Mucosa of descending colon (tissue), 3 donors: ENCODE data around the gene CACNA2D2. TPM values are rescaled to one million over a fixed set of nuclear protein-coding genes. Genes with fewer than 3 reads are reported as not detected.

Experiments used
- ATAC-seq: fragments of 200-7000 bp; cut with Tn5 transposase; one replicate; pipeline ENCODE4 v1.9.1; 2020; ENCODE audit warnings: mild to moderate bottlenecking, moderate library complexity
- DNase-seq, 3 donors: peaks; one replicate each; pipeline ENCODE4 v3.0.0-alpha.2; 2020
- H3K36me3 ChIP-seq: fragments of 200-600 bp; one replicate; pipeline ENCODE4 v1.8.0; 2021; ENCODE audit warnings: low read depth, mild to moderate bottlenecking
- H3K4me1 ChIP-seq: fragments of 200-600 bp; one replicate; pipeline ENCODE4 v1.8.0; 2021; ENCODE audit warnings: low read depth, mild to moderate bottlenecking
- H3K4me3 ChIP-seq: fragments of 200-600 bp; one replicate; pipeline ENCODE4 v1.8.0; 2021; ENCODE audit warnings: mild to moderate bottlenecking
- H3K9me3 ChIP-seq: fragments of 200-600 bp; one replicate; pipeline ENCODE4 v1.8.0; 2021; ENCODE audit warnings: mild to moderate bottlenecking
- intact Hi-C, 2 donors: fragments of 100-400 bp; cut with DNase I in 1 of 2; cut with micrococcal nuclease in 1 of 2; formaldehyde crosslinking; loops; one replicate each; pipeline versions ENCODE4 v1.11.0 to v1.11.1; 2022; cut with DNase I, micrococcal nuclease
- total RNA-seq, 3 donors: library from RNA; stranded (reverse); fragmentation: NEBNext Ultra II Directional in 2 of 3; extraction: Animal tissue kit (Norgen Biotek cat#: 25700) in 2 of 3; gene quantifications; one replicate each; pipeline versions ENCODE4 v1.2.1 to v1.2.4, GENCODE V29; 2021 to 2023
- TF ChIP-seq, protein P1 (sequence below): fragments of 200-600 bp; IDR thresholded peaks from one replicate; pipeline ENCODE4 v1.8.0; 2022; ENCODE audit warnings: antibody characterized with exemption, mild to moderate bottlenecking
- donor health status: DM: no; HTN: no; CAD: no; lungs with moderate emphysema.
- donor health status: DM: no; HTN: no; CAD: no.
- donor health status: DM: no; HTN: yes; CAD: no.

CACNA2D2 gene
- total RNA-seq, 3 donors from 2014 or later: 1.5 to 4.9 (median 3.8) TPM

- intact Hi-C loops: no loop called here
- H3K4me3 ChIP-seq: no peak overlapping the region
- TF ChIP-seq, protein P1, sequence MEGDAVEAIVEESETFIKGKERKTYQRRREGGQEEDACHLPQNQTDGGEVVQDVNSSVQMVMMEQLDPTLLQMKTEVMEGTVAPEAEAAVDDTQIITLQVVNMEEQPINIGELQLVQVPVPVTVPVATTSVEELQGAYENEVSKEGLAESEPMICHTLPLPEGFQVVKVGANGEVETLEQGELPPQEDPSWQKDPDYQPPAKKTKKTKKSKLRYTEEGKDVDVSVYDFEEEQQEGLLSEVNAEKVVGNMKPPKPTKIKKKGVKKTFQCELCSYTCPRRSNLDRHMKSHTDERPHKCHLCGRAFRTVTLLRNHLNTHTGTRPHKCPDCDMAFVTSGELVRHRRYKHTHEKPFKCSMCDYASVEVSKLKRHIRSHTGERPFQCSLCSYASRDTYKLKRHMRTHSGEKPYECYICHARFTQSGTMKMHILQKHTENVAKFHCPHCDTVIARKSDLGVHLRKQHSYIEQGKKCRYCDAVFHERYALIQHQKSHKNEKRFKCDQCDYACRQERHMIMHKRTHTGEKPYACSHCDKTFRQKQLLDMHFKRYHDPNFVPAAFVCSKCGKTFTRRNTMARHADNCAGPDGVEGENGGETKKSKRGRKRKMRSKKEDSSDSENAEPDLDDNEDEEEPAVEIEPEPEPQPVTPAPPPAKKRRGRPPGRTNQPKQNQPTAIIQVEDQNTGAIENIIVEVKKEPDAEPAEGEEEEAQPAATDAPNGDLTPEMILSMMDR: no peak
- H3K4me1 ChIP-seq: no peaks in the 10 kb centered on the region
- no peak for DNase-seq
- no peaks in the 10 kb centered on the region for H3K36me3 ChIP-seq
- H3K9me3 ChIP-seq: no peaks in the 10 kb centered on the region
- peak; percentile 30 for ATAC-seq
Observed at GRCh38 chr3:50466177-50466576, 37.3 kb downstream of the CACNA2D2 start.

GRCh38 chr3:50464569-50464968, 38.9 kb downstream of the CACNA2D2 start:
- ATAC-seq: no peak

DNA sequence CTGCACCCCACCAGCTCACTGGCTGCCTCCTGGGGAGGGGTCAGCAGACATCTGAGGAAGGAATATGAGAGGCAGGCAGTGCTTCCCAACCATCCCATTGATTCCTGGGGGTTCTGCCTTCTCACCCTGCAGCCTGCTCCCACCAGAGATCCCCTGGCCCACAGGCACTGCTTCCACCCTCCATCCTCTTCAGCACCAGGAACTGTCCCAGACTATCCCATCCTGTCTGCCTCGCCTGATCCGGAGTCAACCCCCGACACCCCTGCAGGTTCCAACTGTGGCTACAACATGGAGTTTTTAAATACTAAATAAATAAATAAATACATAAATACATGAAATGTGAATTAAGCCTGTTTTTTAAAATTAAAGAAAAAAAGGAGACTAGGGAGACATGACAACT, 43.6 kb downstream of the CACNA2D2 start:
- no peaks in the 10 kb centered on the region for H3K4me1 ChIP-seq

More at GRCh38 chr3:50464569-50464968, 38.9 kb downstream of the CACNA2D2 start:
- Histone ChIP-seq H3K9me3 (no peaks in the 10 kb centered on the region), H3K4me1 (no peaks in the 10 kb centered on the region), H3K36me3 (no peaks in the 10 kb centered on the region), H3K4me3 (no peak overlapping the region)
- DNase-seq: no peak
- intact Hi-C loops: no loop called here
- TF ChIP-seq, protein P1: no peak

DNA sequence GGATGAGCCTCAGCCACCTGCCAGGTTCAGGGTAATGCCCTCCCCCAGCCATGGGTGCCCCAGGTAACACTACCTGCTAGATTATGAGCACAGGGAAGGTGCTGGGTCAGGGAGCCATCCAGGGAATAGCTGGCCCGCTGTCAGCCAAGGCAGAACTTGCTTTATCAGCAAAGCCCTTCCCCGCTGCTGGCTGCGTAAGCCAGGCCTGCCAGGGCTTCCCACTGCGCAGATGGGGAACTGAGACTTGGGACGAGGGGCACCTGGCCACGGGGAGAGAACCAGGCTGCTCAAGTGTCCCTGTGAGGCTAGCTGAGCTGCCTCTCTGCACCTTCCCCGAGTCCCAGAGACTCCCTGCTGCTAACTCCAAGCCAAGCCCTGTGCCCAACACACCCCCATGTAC, 45.4 kb downstream of the CACNA2D2 start:
- ATAC-seq: peak; percentile 8
- TF ChIP-seq, protein P1: no peak
- DNase-seq: no peak
- Histone ChIP-seq H3K4me1 (no peaks in the 10 kb centered on the region), H3K36me3 (no peaks in the 10 kb centered on the region), H3K4me3 (no peak overlapping the region), H3K9me3 (no peaks in the 10 kb centered on the region)
- intact Hi-C loops: no loop called here

More for the DNA sequence above, 43.6 kb downstream of the CACNA2D2 start:
- Histone ChIP-seq H3K9me3 (no peaks in the 10 kb centered on the region), H3K36me3 (no peaks in the 10 kb centered on the region), H3K4me3 (no peak overlapping the region)
- DNase-seq: no peak
- TF ChIP-seq, protein P1: no peak
- intact Hi-C loops: no loop called here
- no peak for ATAC-seq

- TF ChIP-seq, protein P1: no peak
- no peak for ATAC-seq
Observed at GRCh38 chr3:50455161-50456018, 48.0 kb downstream of the CACNA2D2 start.

More at GRCh38 chr3:50455161-50456018, 48.0 kb downstream of the CACNA2D2 start:
- Histone ChIP-seq H3K9me3 (no peaks in the 10 kb centered on the region), H3K36me3 (no peaks in the 10 kb centered on the region), H3K4me1 (no peaks in the 10 kb centered on the region), H3K4me3 (no peak overlapping the region)
- intact Hi-C loops: no loop called here
- DNase-seq: no peak
